Measurements from ENCODE around the gene DGKH.

Gene DGKH

DNA sequence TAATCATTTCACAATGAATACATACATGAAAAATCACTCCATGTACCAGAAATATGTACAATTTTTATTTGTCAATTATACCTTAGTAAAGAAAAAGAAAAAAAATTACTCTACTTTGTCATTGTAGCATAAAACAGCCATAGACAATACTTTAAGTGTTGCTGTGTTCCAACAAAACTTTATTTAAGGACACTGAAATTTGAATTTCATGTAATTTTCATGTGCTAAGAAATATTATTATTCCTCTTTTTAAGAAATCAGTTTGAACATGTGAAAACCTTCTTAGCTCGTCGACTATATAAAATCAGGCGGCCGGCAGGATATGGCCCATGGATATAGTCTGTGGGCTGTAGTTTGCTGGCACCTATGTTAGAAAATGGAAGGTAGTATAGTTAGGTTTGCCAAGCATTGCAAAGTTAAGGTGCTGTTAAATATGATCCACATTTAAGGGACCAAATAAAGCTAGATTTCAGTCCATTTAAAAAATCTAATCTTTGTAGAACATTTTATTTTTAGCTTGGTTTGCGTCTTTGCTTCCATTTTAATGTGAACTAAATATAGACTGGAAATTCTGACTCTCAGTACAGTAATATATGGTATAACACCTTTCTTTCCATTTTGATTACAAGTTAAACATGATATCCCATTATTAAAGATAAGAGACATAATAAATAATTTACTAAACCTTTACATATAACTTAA lies 6.5 kb downstream of the DGKH start:
- H3K27ac ChIP-seq (ENCODE audit: low read depth, low read length) = no peak overlapping the region
- H3K36me3 ChIP-seq (ENCODE audit: control insufficient read depth in 1 of 2, insufficient read depth in 2 of 2, low read length in 2 of 2) = no peaks in the 10 kb centered on the region
- no peak overlapping the region for H3K4me3 ChIP-seq (ENCODE audit: low read depth in 1 of 2, low read length in 2 of 2)
- H3K9me3 ChIP-seq (ENCODE audit: control insufficient read depth in 1 of 2, low read length in 2 of 2) = no peaks in the 10 kb centered on the region
- no peaks in the 10 kb centered on the region for H3K27me3 ChIP-seq (ENCODE audit: control insufficient read depth in 1 of 2, insufficient read depth in 2 of 2, low read length in 2 of 2)
- H3K4me1 ChIP-seq (ENCODE audit: control insufficient read depth in 1 of 2, insufficient read depth in 2 of 2, low read length in 2 of 2) = no peaks in the 10 kb centered on the region
- H3K9ac ChIP-seq (ENCODE audit: low read depth in 1 of 2, low read length in 2 of 2) = no peak overlapping the region

DNA sequence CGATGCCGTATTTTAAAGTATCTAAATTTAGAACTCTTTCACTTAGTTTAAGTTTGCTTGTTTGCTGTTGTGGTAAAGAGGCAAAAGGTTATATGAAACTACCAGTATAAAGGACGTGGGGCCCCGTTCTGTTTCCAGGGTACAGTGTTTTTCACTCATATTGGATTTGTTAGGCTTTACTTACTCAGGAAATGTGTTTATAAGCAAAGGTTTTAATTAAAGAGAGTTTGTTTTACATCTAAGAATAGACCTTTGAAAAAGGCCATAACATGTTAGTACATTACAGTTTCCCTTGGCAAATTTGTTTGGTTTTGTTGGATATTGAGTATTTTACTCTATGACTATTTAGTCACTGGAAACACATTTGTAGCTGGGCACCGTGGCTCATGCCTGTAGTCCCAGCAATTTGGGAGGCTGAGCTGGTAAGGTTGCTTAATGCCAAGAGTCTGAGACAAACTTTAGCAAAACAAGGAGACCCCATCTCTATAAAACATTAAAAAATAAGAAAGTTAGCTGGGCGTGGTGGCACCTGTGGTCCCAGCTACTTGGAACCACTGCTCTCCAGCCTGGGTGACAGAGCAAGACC lies 7.1 kb downstream of the DGKH start:
- Histone ChIP-seq H3K9ac (ENCODE audit: low read depth in 1 of 2, low read length in 2 of 2) (no peak overlapping the region), H3K4me3 (ENCODE audit: low read depth in 1 of 2, low read length in 2 of 2) (no peak overlapping the region), H3K36me3 (ENCODE audit: control insufficient read depth in 1 of 2, insufficient read depth in 2 of 2, low read length in 2 of 2) (no peaks in the 10 kb centered on the region), H3K27ac (ENCODE audit: low read depth, low read length) (no peak overlapping the region), H3K4me1 (ENCODE audit: control insufficient read depth in 1 of 2, insufficient read depth in 2 of 2, low read length in 2 of 2) (no peaks in the 10 kb centered on the region), H3K9me3 (ENCODE audit: control insufficient read depth in 1 of 2, low read length in 2 of 2) (no peaks in the 10 kb centered on the region), H3K27me3 (ENCODE audit: control insufficient read depth in 1 of 2, insufficient read depth in 2 of 2, low read length in 2 of 2) (no peaks in the 10 kb centered on the region)

DNA sequence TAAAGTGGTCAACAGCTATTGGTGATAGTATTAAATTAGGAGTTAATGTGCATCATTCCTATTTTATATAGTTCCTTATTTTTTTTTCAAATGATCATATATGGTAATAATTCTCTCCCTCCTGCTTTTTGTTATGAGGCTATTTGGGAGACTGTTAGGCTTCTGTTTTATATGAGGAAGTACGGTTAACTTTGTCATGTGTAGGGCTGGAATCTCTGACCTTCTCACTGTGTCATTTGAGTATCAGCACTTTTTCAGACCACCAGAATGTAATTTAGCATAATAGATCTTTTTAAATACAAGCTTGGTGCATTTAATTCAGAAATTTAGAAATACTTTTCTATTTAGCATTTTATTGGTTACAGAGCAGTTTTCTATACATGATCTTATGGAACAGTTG lies 7.7 kb downstream of the DGKH start:
- no peaks in the 10 kb centered on the region for H3K9me3 ChIP-seq (ENCODE audit: control insufficient read depth in 1 of 2, low read length in 2 of 2)
- H3K4me1 ChIP-seq (ENCODE audit: control insufficient read depth in 1 of 2, insufficient read depth in 2 of 2, low read length in 2 of 2) = no peaks in the 10 kb centered on the region
- H3K36me3 ChIP-seq (ENCODE audit: control insufficient read depth in 1 of 2, insufficient read depth in 2 of 2, low read length in 2 of 2) = no peaks in the 10 kb centered on the region
- no peaks in the 10 kb centered on the region for H3K27me3 ChIP-seq (ENCODE audit: control insufficient read depth in 1 of 2, insufficient read depth in 2 of 2, low read length in 2 of 2)
- no peak overlapping the region for H3K9ac ChIP-seq (ENCODE audit: low read depth in 1 of 2, low read length in 2 of 2)
- H3K27ac ChIP-seq (ENCODE audit: low read depth, low read length) = no peak overlapping the region
- H3K4me3 ChIP-seq (ENCODE audit: low read depth in 1 of 2, low read length in 2 of 2) = no peak overlapping the region

DNA sequence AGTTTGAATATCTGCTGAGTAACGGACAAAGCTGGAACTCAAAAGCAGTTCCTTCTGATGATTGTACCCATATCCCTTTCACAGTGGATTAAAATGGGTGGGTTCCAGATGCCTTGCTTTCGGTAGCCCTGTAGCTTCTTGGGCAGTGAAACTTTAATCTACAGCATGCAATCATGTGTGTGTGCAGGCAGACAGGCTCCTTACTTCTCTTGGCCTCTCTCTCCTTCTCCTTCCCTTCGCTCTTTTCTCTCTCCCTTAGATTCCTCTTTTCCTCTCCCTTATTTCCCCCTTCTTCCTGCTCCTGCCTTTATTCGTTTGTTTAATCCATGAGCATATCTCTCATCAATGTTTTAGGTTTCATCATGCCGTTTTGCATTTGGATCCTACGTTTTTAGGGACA lies 8.1 kb downstream of the DGKH start:
- H3K4me1 ChIP-seq (ENCODE audit: control insufficient read depth in 1 of 2, insufficient read depth in 2 of 2, low read length in 2 of 2) = no peaks in the 10 kb centered on the region
- H3K9ac ChIP-seq (ENCODE audit: low read depth in 1 of 2, low read length in 2 of 2) = no peak overlapping the region
- no peak overlapping the region for H3K27ac ChIP-seq (ENCODE audit: low read depth, low read length)

GRCh38 chr13:42057918-42058530 lies 9.6 kb downstream of the DGKH start:
- no peak overlapping the region for H3K9ac ChIP-seq (ENCODE audit: low read depth in 1 of 2, low read length in 2 of 2)
- no peak overlapping the region for H3K4me3 ChIP-seq (ENCODE audit: low read depth in 1 of 2, low read length in 2 of 2)
- H3K36me3 ChIP-seq (ENCODE audit: control insufficient read depth in 1 of 2, insufficient read depth in 2 of 2, low read length in 2 of 2) = peaks cover 0 to 1% of the 10 kb centered on the region in 2 donors
- H3K4me1 ChIP-seq (ENCODE audit: control insufficient read depth in 1 of 2, insufficient read depth in 2 of 2, low read length in 2 of 2) = no peaks in the 10 kb centered on the region
- no peak overlapping the region for H3K27ac ChIP-seq (ENCODE audit: low read depth, low read length)
- no peaks in the 10 kb centered on the region for H3K27me3 ChIP-seq (ENCODE audit: control insufficient read depth in 1 of 2, insufficient read depth in 2 of 2, low read length in 2 of 2)
- no peaks in the 10 kb centered on the region for H3K9me3 ChIP-seq (ENCODE audit: control insufficient read depth in 1 of 2, low read length in 2 of 2)

More for the DNA sequence above, 8.1 kb downstream of the DGKH start:
- Histone ChIP-seq H3K36me3 (ENCODE audit: control insufficient read depth in 1 of 2, insufficient read depth in 2 of 2, low read length in 2 of 2) (no peaks in the 10 kb centered on the region), H3K27me3 (ENCODE audit: control insufficient read depth in 1 of 2, insufficient read depth in 2 of 2, low read length in 2 of 2) (no peaks in the 10 kb centered on the region), H3K4me3 (ENCODE audit: low read depth in 1 of 2, low read length in 2 of 2) (no peak overlapping the region), H3K9me3 (ENCODE audit: control insufficient read depth in 1 of 2, low read length in 2 of 2) (no peaks in the 10 kb centered on the region)

DNA sequence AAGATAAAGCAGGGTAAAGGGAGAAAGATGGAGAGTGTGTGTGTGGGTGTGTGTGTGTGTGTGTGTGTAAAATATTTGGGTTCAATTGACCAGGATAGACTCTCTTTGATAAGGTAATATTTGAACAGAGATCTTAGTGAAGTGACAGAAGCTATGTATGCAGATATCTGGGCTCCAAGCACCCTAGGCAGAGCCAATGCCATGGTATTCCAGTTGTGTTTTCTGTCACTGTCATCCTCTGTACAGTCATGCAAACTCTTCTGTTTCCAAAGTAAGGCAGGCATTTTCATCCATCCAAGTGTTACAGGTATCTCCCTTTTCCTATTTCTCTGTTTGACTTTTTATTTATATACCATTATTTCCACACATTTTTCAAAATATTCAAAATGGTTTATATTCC lies 13.5 kb downstream of the DGKH start:
- Histone ChIP-seq H3K4me1 (ENCODE audit: control insufficient read depth in 1 of 2, insufficient read depth in 2 of 2, low read length in 2 of 2) (no peaks in the 10 kb centered on the region), H3K27ac (ENCODE audit: low read depth, low read length) (no peak overlapping the region), H3K36me3 (ENCODE audit: control insufficient read depth in 1 of 2, insufficient read depth in 2 of 2, low read length in 2 of 2) (peaks cover 0 to 9% of the 10 kb centered on the region in 2 donors), H3K27me3 (ENCODE audit: control insufficient read depth in 1 of 2, insufficient read depth in 2 of 2, low read length in 2 of 2) (no peaks in the 10 kb centered on the region), H3K9me3 (ENCODE audit: control insufficient read depth in 1 of 2, low read length in 2 of 2) (no peaks in the 10 kb centered on the region), H3K9ac (ENCODE audit: low read depth in 1 of 2, low read length in 2 of 2) (no peak overlapping the region), H3K4me3 (ENCODE audit: low read depth in 1 of 2, low read length in 2 of 2) (no peak overlapping the region)

GRCh38 chr13:42063105-42063504 lies 14.7 kb downstream of the DGKH start:
- no peaks in the 10 kb centered on the region for H3K4me1 ChIP-seq (ENCODE audit: control insufficient read depth in 1 of 2, insufficient read depth in 2 of 2, low read length in 2 of 2)
- H3K27ac ChIP-seq (ENCODE audit: low read depth, low read length) = no peak overlapping the region
- H3K36me3 ChIP-seq (ENCODE audit: control insufficient read depth in 1 of 2, insufficient read depth in 2 of 2, low read length in 2 of 2) = peaks cover 0 to 9% of the 10 kb centered on the region in 2 donors
- H3K9ac ChIP-seq (ENCODE audit: low read depth in 1 of 2, low read length in 2 of 2) = no peak overlapping the region
- no peak overlapping the region for H3K4me3 ChIP-seq (ENCODE audit: low read depth in 1 of 2, low read length in 2 of 2)
- no peaks in the 10 kb centered on the region for H3K27me3 ChIP-seq (ENCODE audit: control insufficient read depth in 1 of 2, insufficient read depth in 2 of 2, low read length in 2 of 2)
- H3K9me3 ChIP-seq (ENCODE audit: control insufficient read depth in 1 of 2, low read length in 2 of 2) = no peaks in the 10 kb centered on the region

DNA sequence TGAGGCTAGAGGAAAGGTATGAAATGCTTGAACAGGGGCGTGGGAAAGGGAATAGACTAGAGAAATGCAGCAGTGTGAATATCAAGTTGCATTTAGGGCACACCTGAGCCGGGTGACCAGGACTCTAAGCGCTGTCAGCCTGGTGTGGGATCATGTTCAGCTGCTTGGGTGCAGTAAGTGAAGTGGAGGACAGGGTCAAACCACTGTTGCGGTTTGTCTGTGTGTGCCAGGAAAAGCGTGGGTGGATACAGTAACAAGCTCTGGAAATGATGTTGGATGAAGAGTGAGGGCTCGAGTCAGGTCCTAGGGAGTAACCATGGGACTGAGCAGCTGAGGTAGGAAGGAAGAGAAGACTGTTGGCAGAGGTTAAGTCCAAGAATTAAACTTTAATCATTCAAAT lies 15.8 kb downstream of the DGKH start:
- no peak overlapping the region for H3K9ac ChIP-seq (ENCODE audit: low read depth in 1 of 2, low read length in 2 of 2)
- H3K27ac ChIP-seq (ENCODE audit: low read depth, low read length) = no peak overlapping the region
- no peaks in the 10 kb centered on the region for H3K9me3 ChIP-seq (ENCODE audit: control insufficient read depth in 1 of 2, low read length in 2 of 2)
- peaks cover 0 to 9% of the 10 kb centered on the region in 2 donors for H3K36me3 ChIP-seq (ENCODE audit: control insufficient read depth in 1 of 2, insufficient read depth in 2 of 2, low read length in 2 of 2)
- H3K4me3 ChIP-seq (ENCODE audit: low read depth in 1 of 2, low read length in 2 of 2) = no peak overlapping the region
- no peaks in the 10 kb centered on the region for H3K27me3 ChIP-seq (ENCODE audit: control insufficient read depth in 1 of 2, insufficient read depth in 2 of 2, low read length in 2 of 2)
- no peaks in the 10 kb centered on the region for H3K4me1 ChIP-seq (ENCODE audit: control insufficient read depth in 1 of 2, insufficient read depth in 2 of 2, low read length in 2 of 2)

DNA sequence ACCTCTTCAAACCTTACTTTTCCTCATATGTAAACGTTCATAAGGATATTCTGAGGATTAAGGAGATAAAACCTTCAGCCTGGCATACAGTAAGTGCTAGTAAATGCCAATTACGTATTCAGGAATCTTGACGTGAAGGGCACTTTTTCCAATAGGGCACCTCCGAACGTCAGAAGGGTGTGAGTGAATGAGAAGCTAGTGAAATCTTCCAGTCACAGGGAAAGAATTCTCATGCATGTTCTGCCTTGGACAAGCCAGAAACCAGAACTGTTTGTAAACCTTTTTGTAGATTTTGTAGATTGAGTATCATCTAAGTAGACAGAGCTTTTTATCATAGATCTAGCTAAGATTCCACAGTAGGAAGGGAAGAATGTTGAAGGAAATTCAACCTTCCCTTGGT lies 16.5 kb downstream of the DGKH start:
- Histone ChIP-seq H3K4me3 (ENCODE audit: low read depth in 1 of 2, low read length in 2 of 2) (no peak overlapping the region), H3K9ac (ENCODE audit: low read depth in 1 of 2, low read length in 2 of 2) (no peak overlapping the region), H3K27ac (ENCODE audit: low read depth, low read length) (no peak overlapping the region), H3K4me1 (ENCODE audit: control insufficient read depth in 1 of 2, insufficient read depth in 2 of 2, low read length in 2 of 2) (no peaks in the 10 kb centered on the region), H3K27me3 (ENCODE audit: control insufficient read depth in 1 of 2, insufficient read depth in 2 of 2, low read length in 2 of 2) (no peaks in the 10 kb centered on the region), H3K9me3 (ENCODE audit: control insufficient read depth in 1 of 2, low read length in 2 of 2) (no peaks in the 10 kb centered on the region), H3K36me3 (ENCODE audit: control insufficient read depth in 1 of 2, insufficient read depth in 2 of 2, low read length in 2 of 2) (peaks cover 0 to 9% of the 10 kb centered on the region in 2 donors)

GRCh38 chr13:42065414-42065813 lies 17.0 kb downstream of the DGKH start:
- H3K36me3 ChIP-seq (ENCODE audit: control insufficient read depth in 1 of 2, insufficient read depth in 2 of 2, low read length in 2 of 2) = peaks cover 0 to 9% of the 10 kb centered on the region in 2 donors
- H3K27me3 ChIP-seq (ENCODE audit: control insufficient read depth in 1 of 2, insufficient read depth in 2 of 2, low read length in 2 of 2) = no peaks in the 10 kb centered on the region
- H3K27ac ChIP-seq (ENCODE audit: low read depth, low read length) = no peak overlapping the region
- no peaks in the 10 kb centered on the region for H3K9me3 ChIP-seq (ENCODE audit: control insufficient read depth in 1 of 2, low read length in 2 of 2)
- H3K9ac ChIP-seq (ENCODE audit: low read depth in 1 of 2, low read length in 2 of 2) = no peak overlapping the region
- no peaks in the 10 kb centered on the region for H3K4me1 ChIP-seq (ENCODE audit: control insufficient read depth in 1 of 2, insufficient read depth in 2 of 2, low read length in 2 of 2)
- no peak overlapping the region for H3K4me3 ChIP-seq (ENCODE audit: low read depth in 1 of 2, low read length in 2 of 2)
